GM12864 (cell line): ENCODE measurements around the gene STARD5.

Experiments
- DNase-seq: peaks from one replicate; pipeline ENCODE4 v3.0.0-alpha.2; 2011; ENCODE audit warnings: low read depth
- H3K4me3 ChIP-seq: 2 replicates; pipeline ENCODE4 v1.5.1; 2011; ENCODE audit warnings: mild to moderate bottlenecking, low read depth, low read length, control low read depth
- TF ChIP-seq, protein P1 (sequence below): IDR thresholded peaks from 2 replicates; pipeline ENCODE4 v1.5.1; 2011; ENCODE audit warnings: low read depth, mild to moderate bottlenecking, moderate library complexity, low read length, control low read depth, inconsistent platforms; ENCODE audit errors: missing control alignments

Gene STARD5

DNA sequence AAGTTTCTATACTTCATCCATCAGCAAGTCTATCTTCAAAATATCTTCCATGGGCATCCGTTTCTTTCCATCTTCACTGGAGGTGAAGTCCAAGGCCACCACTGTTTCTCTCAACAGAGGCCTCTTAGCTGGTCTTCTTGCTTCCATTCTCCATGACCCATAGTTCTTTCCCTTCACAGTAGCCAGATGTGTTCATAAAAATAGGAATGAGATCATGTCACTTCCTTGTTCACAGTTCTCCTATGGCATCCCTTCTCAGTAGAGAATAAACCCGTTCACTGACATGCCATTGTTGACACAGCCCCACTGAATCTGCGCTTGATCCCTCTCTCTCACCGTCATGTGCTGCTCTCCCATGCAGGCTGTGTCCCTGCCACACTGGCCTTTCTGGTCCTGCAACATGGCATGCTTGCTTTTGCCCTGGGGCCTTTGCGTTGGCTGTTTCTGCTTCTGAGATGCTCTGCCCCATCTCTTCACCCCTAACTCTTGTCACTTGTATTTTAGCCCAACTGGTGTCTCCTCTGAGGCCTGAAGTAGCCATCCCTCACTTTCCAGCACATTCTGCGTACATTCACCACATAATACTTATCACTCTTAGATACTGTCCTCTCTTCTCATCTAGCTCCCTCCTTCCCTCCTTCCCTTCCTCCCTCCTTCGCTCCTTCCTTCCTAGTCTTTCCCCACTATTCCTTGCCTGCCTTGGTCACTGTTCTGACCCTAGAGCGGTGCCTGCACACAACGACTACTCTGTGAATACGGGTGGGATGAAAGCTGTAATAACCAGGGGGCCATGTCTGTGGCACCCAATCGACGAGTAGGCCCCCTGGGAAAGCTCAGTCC lies 42.0 kb downstream of the STARD5 start:
- no peak for DNase-seq
- TF ChIP-seq, protein P1, sequence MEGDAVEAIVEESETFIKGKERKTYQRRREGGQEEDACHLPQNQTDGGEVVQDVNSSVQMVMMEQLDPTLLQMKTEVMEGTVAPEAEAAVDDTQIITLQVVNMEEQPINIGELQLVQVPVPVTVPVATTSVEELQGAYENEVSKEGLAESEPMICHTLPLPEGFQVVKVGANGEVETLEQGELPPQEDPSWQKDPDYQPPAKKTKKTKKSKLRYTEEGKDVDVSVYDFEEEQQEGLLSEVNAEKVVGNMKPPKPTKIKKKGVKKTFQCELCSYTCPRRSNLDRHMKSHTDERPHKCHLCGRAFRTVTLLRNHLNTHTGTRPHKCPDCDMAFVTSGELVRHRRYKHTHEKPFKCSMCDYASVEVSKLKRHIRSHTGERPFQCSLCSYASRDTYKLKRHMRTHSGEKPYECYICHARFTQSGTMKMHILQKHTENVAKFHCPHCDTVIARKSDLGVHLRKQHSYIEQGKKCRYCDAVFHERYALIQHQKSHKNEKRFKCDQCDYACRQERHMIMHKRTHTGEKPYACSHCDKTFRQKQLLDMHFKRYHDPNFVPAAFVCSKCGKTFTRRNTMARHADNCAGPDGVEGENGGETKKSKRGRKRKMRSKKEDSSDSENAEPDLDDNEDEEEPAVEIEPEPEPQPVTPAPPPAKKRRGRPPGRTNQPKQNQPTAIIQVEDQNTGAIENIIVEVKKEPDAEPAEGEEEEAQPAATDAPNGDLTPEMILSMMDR, result no peak
- no peak overlapping the region for H3K4me3 ChIP-seq

DNA sequence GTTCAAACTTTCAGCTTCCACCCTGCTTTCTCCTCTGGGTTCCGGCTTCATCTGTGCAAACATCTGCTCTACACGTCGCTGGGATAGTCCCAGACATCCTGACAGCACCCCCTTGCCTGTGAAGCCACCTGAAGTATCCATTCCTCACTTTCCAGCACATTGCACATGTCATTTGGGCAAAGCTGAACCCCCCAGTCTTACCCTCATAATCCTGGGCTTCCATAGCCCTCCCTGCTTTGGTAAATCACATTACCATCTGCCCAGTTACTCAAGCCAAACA lies 42.5 kb downstream of the STARD5 start:
- DNase-seq, result no peak
- H3K4me3 ChIP-seq, result no peak overlapping the region
- TF ChIP-seq, protein P1, result no peak

DNA sequence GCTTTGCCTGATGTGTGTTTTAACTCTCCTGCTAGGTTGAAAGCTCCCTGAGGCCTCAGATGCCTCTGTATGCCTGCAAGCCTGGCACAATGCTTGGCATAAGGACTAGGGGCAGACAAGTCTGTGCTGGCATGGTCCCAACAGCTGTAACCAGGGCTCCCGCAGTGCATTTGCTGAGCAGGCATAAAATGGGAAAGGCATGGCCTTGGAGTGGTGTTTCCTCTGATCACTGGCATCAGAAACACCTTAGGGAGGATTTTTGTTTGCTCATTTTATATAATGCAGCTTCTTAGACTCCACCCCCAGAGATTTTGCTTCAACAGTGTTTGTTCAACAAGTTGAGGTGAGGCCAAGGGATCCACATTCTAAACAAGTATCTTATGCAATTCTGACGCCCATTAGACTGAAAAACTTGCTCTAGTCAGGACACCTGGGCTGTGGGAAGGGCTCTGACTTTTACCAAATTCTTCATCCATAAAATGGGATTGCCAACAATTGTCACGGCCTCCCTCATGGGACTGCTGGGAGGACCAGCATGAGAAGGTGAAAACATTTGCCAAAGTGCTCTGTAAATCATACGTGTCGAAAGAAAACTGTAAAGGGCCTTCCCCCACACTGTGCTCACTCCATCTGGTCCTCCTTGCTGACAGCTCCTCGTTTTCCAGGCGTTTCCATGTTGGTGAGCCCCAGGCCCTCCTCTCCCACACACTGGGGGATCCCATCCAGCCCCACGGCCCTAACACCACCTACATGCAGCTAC lies 43.1 kb downstream of the STARD5 start:
- DNase-seq, result no peak
- H3K4me3 ChIP-seq, result no peak overlapping the region
- TF ChIP-seq, protein P1, result no peak

GRCh38 chr15:81279621-81280485 lies 44.1 kb downstream of the STARD5 start:
- no peak overlapping the region for H3K4me3 ChIP-seq
- TF ChIP-seq, protein P1, result no peak
- no peak for DNase-seq

GRCh38 chr15:81278306-81279029 lies 45.5 kb downstream of the STARD5 start:
- no peak overlapping the region for H3K4me3 ChIP-seq
- TF ChIP-seq, protein P1, result no peak
- DNase-seq, result no peak

GRCh38 chr15:81277851-81278250 lies 46.1 kb downstream of the STARD5 start:
- H3K4me3 ChIP-seq, result no peak overlapping the region
- TF ChIP-seq, protein P1, result no peak
- no peak for DNase-seq
